H54 (cell line): ENCODE results near the gene GRHL1.

Experiments used
- DNase-seq: peaks from one replicate; pipeline ENCODE4 v3.0.0; 2011; ENCODE audit warnings: low spot score, mixed read lengths; ENCODE audit not compliant: insufficient read length
- FAIRE-seq: peaks from 3 replicates; lab custom pipeline; 2011; peaks lifted over from hg19 to GRCh38; lab: Jason Lieb, UNC
- POLR2A ChIP-seq: IDR thresholded peaks from 2 replicates; pipeline ENCODE4 v1.6.1; 2011; ENCODE audit warnings: low read depth, mild to moderate bottlenecking, low read length

GRHL1 gene

DNA sequence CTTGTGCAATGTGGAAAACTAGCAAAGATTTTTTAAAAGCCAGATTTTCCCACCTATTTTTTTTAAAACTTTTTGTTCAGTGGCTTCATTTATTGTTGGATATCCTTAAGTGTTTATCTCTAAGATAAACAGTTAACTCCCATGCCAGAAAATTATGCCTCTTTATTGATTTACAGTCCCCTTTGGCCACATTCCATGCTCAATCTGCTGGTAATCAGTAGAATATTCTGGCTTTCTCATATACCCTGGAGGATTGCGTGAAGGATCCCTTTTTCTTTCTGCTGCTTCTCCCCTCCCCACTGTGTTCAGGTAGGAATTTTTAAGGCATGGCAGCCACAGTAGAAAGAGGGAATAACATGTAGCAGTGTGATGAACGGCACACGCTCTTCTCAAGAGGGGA is 2.6 kb downstream of the GRHL1 start:
- no peak for FAIRE-seq
- no peak for TF ChIP-seq POLR2A
- DNase-seq, result no peak

DNA sequence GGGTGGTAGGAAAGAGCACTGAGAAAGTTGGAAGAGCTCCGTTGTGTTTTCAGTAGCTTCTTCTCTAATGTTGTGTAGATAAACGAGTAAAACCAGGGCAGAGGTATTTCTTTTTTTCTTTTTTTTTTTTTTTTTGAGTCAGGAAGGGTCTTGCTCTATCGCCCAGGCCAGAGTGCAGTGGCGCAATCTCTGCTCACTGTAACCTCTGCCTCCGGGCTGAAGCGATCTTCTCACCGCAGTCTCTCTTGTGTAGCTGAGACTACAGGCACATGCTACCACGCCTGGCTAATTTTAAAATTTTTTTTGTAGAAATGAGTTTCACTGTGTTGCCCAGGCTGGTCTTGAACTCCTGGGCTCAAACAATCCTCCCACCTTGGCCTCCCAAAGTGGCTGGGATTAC is 6.6 kb downstream of the GRHL1 start:
- DNase-seq (no peak), FAIRE-seq (no peak)
- no peak for TF ChIP-seq POLR2A

DNA sequence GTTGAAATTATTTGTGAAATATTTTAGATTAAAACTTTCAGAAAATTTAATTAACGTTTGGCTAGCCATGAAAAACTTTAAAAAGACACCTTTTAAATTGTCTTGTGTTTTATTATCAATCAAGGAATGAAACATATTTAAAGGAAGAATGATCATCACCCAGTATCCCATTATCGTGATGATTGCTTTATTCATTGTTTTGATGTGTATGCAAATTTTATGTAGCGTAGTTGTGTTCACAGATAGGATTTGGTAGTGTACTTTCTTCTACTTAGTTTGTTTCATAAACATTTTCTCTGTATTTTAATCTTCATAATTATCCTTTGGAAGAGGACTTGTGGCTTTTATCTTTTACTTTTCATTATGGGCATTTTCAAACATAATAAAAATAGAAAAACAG is 7.8 kb downstream of the GRHL1 start:
- DNase-seq, result no peak
- no peak for FAIRE-seq
- no peak for TF ChIP-seq POLR2A

DNA sequence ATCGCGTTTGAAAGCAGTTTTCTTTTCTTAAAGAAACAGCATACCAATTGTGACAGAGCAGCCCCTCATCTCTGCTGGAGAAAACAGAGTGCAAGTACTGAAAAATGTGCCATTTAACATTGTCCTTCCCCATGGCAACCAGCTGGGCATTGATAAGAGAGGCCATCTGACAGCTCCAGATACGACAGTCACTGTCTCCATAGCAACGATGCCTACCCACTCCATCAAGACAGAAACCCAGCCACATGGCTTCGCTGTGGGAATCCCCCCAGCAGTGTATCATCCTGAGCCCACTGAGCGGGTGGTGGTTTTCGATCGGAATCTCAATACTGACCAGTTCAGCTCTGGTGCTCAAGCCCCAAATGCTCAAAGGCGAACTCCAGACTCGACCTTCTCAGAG is 9.5 kb downstream of the GRHL1 start:
- DNase-seq, result no peak
- no peak for FAIRE-seq
- TF ChIP-seq POLR2A, result no peak

DNA sequence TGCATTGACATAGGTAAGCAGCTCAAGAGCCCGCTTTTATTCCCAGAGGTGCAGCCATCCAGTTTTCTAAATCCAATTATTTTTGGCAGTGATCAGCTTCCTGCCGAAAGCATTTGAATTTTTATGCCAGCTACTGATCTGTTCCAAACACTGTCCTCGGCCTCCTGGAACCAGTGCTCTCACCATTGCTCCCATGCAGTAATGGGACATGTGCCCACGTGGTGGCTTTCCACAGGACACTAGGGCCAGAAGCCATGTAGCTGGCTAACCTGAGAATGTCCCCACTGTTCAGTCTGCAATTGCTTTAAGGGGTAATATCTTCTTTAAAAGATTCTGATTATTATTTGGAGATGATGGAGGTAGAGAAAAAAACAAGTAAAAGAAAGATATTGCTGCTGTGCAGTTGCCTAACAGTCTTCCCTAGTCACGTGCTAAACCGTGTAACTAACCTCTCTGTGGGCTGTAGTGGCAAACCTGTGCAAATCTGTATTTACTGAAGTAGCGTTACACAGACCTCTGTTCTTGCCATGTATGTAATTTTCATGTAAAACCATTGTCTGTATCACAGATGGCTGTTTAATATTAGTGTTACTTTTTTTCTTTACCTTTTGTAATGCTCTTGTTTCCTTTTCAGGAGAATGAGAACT is 13.0 kb downstream of the GRHL1 start:
- DNase-seq, result no peak
- FAIRE-seq, result no peak
- TF ChIP-seq POLR2A, result no peak

DNA sequence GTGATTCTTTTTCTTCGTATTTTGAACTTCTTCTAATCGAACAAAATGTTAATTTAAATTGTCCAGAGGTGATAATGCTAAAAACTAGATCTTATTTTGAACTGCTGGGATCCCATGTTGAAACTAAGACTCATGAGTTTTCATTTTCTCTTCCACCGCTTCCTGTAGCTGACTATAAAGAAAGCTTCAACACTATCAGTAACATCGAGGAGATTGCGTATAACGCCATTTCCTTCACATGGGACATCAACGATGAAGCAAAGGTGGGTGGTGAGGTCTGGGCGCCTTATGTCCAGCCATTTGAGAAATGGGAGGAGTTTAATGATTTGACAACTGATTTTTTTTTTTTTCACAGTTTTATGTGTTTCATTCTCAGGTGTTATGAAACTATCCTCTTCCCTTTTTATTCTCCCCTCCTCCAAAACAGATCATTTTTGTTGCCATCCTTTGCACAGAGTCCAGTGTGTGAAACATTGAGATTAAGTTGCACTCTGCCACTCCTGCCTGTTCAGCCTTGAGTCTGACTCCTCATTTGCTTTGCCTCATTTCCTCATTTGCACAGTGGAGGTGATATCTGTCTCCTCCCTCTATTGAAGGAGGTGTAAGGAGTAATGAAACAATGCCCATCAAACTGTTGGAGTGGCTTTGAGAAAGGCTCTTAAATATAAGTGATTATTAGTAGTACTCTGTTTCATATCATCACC is 13.8 kb downstream of the GRHL1 start:
- FAIRE-seq, result no peak
- DNase-seq, result no peak
- TF ChIP-seq POLR2A, result no peak

DNA sequence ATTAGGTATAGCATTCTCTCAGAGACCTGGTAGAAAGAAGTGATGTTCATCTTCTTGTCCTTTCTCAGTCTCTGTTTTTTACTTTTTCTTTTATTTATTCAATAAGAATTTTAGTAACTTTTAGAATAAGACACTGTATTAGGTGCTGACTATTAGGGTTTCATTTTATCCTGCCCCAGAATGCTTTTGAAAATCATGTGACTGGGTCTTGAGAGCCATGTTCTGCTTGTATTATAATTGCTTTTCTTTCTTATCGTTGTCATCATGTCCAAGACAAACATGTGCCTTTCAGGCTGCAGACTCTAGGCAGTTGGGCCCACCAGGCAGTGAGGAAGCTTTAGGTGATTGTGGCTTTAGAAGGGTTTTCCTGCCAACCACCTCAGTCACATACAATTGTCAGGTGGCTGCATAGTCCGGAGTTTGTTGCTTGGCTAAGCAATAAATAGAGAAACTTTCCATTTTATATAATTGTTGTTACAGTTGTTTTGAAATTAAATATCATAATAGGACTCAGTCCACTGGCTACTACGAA is 15.1 kb downstream of the GRHL1 start:
- DNase-seq (no peak), FAIRE-seq (no peak)
- TF ChIP-seq POLR2A, result no peak

DNA sequence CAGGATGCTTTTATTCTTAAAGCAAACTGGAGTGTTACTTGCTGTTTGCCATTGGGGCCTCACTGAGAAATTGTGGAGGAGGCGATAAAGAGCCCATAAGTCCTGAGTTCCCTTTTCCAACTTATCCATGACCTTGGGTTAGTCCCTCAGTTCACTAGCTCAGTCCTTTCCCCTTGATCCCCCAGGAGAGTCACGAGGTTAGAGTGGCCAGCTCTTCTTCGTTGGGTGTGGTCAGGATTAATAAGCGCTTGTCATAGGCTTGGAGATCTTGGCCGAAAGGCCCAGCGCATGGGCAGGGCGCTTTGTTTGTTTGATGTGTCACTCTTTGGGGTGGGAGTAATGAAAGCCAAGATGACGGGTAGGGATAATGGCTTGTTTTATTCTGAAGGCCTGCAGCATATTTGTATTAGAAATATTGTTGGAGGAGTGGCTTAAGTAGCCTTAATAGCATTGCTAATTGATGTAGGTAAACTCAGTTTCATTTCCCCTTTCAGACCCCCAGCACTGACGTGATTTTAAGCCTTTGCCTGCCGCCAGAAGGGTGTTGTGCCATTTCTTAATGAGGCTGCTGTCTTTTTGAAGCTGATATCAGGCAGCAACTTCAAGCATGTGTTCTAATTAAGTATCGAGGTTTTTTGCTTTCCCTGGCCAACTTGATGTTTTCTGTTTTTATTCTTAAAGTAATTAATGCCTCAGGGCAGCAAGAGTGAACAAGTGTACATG is 15.7 kb downstream of the GRHL1 start:
- TF ChIP-seq POLR2A, result no peak
- no peak for DNase-seq
- FAIRE-seq, result no peak

DNA sequence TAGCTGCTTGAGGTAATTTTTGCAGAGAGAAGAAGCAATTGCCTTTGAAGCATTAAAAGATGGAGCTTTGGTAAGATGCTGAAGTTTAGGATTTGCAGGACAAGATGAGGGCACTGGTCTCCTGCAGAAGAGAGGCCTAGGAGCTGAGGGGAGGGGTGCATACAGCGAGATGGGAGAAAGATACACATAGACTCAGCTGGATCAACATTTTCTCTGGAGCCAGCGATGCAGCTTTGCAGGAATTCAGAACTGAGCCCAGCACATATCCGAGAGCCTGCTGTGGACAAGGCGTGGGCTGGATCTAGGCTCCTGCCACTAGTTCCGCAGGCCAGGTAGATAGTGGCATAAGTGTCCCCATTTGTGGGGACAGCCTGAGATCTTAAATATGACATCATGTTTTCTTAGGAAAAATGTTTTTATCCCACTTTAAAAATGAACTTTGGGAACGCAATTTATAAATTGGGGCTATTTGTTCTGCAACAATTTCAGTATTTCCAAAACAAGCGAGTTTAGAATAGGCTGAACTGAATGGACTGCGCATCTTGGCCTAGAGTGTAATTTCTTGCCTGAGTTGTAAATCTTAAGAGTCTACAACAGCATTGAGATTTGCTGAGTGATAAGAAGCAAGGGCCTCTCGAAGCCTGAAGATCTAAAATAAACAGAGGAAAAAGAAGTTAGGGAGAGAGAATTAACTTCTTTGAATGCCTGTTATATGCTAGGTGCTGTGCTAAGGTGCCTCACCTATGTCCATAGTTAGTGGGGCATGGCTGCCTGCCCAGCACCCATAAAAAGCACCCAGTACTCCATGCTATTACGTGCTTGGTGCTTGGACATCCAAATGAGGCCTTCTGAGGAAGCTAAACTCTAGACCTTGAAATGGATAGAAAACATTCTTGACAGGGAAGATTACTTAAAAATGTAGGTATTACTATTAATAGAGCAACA is 17.3 kb downstream of the GRHL1 start:
- DNase-seq (no peak), FAIRE-seq (no peak)
- TF ChIP-seq POLR2A, result no peak

DNA sequence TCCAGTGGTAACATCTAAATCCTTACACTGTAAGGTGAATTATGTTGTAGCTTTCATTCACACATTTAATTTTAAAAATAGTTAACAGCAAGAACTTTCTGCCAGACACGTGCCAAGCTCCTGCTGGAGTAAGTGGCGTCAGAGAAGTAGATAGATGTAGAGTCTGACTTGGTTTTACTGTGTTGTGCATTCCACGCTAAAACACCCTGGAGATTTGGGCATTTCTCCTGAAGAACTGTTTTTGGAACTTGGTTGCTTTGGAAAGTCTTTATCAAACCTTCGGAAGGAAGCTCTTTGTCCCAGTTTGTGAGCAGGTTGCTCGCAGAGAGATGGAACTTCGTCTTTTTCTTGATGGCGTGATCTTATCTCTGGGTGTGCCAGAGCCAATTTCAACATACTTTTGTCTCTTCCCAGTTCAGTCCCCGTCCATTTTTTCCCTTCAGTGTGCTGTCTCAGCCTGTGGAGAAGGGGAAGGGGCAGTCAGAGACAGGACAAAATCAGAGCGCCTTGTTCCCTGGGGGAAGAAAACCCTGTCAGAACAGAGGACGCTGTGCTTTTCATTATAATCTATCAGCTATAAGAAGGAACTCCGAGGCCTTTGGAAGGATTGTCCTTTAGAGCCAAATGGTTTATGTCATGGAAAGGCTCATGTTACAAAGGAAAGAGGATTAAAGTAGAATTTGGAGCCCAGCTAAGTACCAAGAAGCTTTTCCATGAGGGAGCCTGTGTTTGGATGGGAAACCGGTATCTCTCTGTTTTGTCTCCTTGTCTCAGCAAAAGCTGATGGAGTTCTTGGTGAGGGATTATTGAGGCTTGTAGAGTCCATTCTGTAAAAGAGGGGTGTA is 18.9 kb downstream of the GRHL1 start:
- FAIRE-seq (no peak), DNase-seq (no peak)
- TF ChIP-seq POLR2A, result no peak

DNA sequence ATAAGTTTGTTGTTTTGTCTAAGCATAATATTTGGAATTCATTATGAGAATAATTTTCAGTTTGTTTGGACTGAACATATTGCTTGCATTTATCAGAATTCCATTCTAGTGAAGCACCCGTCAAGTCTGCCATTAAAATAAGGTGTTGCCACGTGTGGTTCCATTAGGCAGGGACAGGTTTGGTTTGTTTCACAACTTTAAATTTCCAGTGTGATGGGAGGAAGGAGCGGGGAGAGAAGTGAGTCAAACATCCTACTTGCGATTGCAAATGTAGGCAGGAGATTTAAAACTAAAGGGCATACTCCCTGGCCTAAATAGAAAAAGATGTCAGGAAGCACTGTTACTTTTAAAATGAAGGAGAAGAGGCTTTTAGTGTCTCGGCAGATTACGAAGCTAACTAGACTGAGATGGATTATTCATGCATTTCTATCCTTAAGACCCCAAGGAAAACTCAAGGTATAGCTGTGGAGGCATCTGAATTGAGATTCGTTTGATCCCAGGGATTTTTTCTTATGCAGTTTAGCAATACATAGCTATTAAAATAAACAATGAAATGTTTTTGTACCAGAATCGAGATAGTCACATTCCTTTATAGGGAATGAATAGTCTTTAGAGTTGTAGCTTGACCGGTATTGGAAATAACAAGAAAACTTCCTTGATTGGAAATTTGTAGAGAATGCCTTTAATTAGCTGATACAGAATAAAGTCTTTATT is 19.8 kb downstream of the GRHL1 start:
- no peak for FAIRE-seq
- no peak for DNase-seq
- no peak for TF ChIP-seq POLR2A

DNA sequence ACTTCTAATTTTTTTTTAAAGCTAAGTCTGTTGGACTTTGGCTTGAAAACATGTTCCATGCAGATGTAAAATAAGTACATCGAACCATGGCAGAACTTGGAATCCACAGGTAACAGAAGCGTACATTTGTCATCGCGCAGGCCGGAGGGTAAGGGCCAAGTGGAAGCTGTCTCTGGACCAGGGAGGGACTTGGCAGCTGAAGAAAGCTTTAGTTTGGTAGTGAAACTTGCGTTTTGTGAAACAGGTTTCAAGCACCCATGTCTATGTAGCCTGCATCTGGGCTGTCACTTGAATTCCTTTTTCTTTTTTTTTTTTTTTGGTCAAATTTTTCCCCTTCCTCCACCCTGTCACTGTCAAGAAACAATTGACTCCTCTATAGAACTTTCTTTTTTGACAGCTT is 20.4 kb downstream of the GRHL1 start:
- DNase-seq (no peak), FAIRE-seq (no peak)
- TF ChIP-seq POLR2A, result no peak
